C4-2B (cell line): ENCODE data around the gene ZBTB43.

ENCODE experiments used
- ZFX ChIP-seq: fragments of 450-650 bp; IDR thresholded peaks from 2 replicates; pipeline ENCODE4 v1.6.1; 2017
- TF ChIP-seq, protein P1 (sequence below): fragments of 450-650 bp; conservative IDR thresholded peaks from 2 replicates; pipeline ENCODE4 v1.5.1; 2017; ENCODE audit warnings: mild to moderate bottlenecking

DNA sequence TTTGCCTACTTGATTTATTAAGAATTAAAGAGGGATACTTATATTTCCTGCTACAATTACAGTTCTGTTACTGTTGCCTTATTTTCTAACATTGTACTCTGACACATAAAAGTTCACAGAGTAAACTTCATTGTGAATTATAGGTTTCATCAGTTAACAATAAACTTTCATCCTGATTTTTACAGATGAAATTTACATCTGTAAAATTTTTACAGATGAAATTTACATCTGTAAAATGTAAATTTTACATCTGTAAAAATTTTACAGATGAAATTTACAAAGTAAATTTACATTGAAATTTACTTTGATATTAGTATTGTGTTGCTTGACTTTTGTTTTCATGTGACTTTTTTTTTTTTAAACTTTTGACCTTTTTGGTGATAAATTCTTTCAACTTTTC lies 9.3 kb downstream of the ZBTB43 start:
- TF ChIP-seq, protein P1, sequence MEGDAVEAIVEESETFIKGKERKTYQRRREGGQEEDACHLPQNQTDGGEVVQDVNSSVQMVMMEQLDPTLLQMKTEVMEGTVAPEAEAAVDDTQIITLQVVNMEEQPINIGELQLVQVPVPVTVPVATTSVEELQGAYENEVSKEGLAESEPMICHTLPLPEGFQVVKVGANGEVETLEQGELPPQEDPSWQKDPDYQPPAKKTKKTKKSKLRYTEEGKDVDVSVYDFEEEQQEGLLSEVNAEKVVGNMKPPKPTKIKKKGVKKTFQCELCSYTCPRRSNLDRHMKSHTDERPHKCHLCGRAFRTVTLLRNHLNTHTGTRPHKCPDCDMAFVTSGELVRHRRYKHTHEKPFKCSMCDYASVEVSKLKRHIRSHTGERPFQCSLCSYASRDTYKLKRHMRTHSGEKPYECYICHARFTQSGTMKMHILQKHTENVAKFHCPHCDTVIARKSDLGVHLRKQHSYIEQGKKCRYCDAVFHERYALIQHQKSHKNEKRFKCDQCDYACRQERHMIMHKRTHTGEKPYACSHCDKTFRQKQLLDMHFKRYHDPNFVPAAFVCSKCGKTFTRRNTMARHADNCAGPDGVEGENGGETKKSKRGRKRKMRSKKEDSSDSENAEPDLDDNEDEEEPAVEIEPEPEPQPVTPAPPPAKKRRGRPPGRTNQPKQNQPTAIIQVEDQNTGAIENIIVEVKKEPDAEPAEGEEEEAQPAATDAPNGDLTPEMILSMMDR = no peak
- no peak for TF ChIP-seq ZFX
